Liver (tissue), 9 donors: Measurements from ENCODE around the gene SOX18. TPM values are rescaled to one million over a fixed set of nuclear protein-coding genes. Genes with fewer than 3 reads are reported as not detected.
A peak's percentile ranks its signal among the peaks of the same experiment; 100 is the strongest.

Experiments
- DNase-seq: peaks from one replicate; pipeline ENCODE4 v3.0.0-alpha.2; 2017; ENCODE audit warnings: low spot score
- H3K27ac ChIP-seq, 2 donors: one replicate each; pipeline ENCODE4 v1.7.0; 2013; ENCODE audit warnings: inconsistent platforms in 2 of 2, low read length in 2 of 2, control low read depth in 1 of 2, low read depth in 1 of 2, mild to moderate bottlenecking in 1 of 2
- H3K27me3 ChIP-seq, 4 donors: one replicate each; pipeline versions ENCODE4 v1.6.1 to v1.7.0; 2013; ENCODE audit warnings: low read length in 3 of 4, inconsistent platforms in 1 of 4, mild to moderate bottlenecking in 1 of 4, moderate library complexity in 1 of 4; ENCODE audit not compliant: control insufficient read depth in 4 of 4, insufficient read depth in 4 of 4
- H3K36me3 ChIP-seq, 4 donors: one replicate each; pipeline versions ENCODE4 v1.6.1 to v1.7.0; 2013; ENCODE audit warnings: low read length in 3 of 4, mild to moderate bottlenecking in 3 of 4, low read depth in 1 of 4, moderate library complexity in 1 of 4; ENCODE audit not compliant: control insufficient read depth in 4 of 4, insufficient read depth in 3 of 4
- H3K4me1 ChIP-seq, 4 donors: one replicate each; pipeline versions ENCODE4 v1.6.1 to v1.7.0; 2013; ENCODE audit warnings: low read length in 3 of 4, mild to moderate bottlenecking in 3 of 4, moderate library complexity in 1 of 4; ENCODE audit not compliant: control insufficient read depth in 4 of 4, insufficient read depth in 4 of 4
- H3K4me3 ChIP-seq, 3 donors: one replicate each; pipeline versions ENCODE4 v1.6.1 to v1.7.0; 2013; ENCODE audit warnings: low read length in 3 of 3, control low read depth in 1 of 3, low read depth in 1 of 3, mild to moderate bottlenecking in 1 of 3
- H3K9ac ChIP-seq, 2 donors: one replicate each; pipeline ENCODE4 v1.7.0; 2013; ENCODE audit warnings: low read length in 2 of 2, mild to moderate bottlenecking in 2 of 2, moderate library complexity in 2 of 2, control low read depth in 1 of 2, low read depth in 1 of 2
- H3K9me3 ChIP-seq, 4 donors: one replicate each; pipeline versions ENCODE4 v1.6.1 to v1.7.0; 2013; ENCODE audit warnings: low read length in 3 of 4; ENCODE audit not compliant: control insufficient read depth in 4 of 4
- ATF3 ChIP-seq: IDR thresholded peaks from 2 replicates; pipeline ENCODE4 v1.6.1; 2016; ENCODE audit warnings: antibody characterized with exemption
- CTCF ChIP-seq: fragments of 150-350 bp; IDR thresholded peaks from 2 replicates; pipeline ENCODE4 v1.5.1; 2017; ENCODE audit warnings: improper control_type of control experiment, low read depth, low read length; ENCODE audit not compliant: missing input control
- EGR1 ChIP-seq, 2 donors: IDR thresholded peaks; 2 replicates each; pipeline ENCODE4 v1.6.1; 2016 to 2018; ENCODE audit warnings: antibody characterized with exemption in 2 of 2, low read depth in 2 of 2
- FOXA1 ChIP-seq: IDR thresholded peaks from 2 replicates; pipeline ENCODE4 v1.6.1; 2016; ENCODE audit warnings: antibody characterized with exemption
- FOXA2 ChIP-seq: IDR thresholded peaks from 2 replicates; pipeline ENCODE4 v1.6.1; 2016; ENCODE audit warnings: antibody characterized with exemption
- GABPA ChIP-seq, 2 donors: IDR thresholded peaks in 1 of 2; conservative IDR thresholded peaks in 1 of 2; 2 replicates each; pipeline ENCODE4 v1.6.1; 2016; ENCODE audit warnings: antibody characterized with exemption in 2 of 2, mild to moderate bottlenecking in 1 of 2, moderate library complexity in 1 of 2
- HNF4A ChIP-seq, 2 donors: conservative IDR thresholded peaks; 2 replicates each; pipeline ENCODE4 v1.6.1; 2016; ENCODE audit warnings: antibody characterized with exemption in 2 of 2, mild to moderate bottlenecking in 2 of 2
- HNF4G ChIP-seq: IDR thresholded peaks from 2 replicates; pipeline ENCODE4 v1.6.1; 2016; ENCODE audit warnings: antibody characterized with exemption
- JUND ChIP-seq, 2 donors: IDR thresholded peaks; 2 replicates each; pipeline ENCODE4 v1.6.1; 2016; ENCODE audit warnings: antibody characterized with exemption in 2 of 2
- MAX ChIP-seq: IDR thresholded peaks from 2 replicates; pipeline ENCODE4 v1.6.1; 2016; ENCODE audit warnings: antibody characterized with exemption
- NR2F2 ChIP-seq: IDR thresholded peaks from 2 replicates; pipeline ENCODE4 v1.6.1; 2016; ENCODE audit warnings: antibody characterized with exemption
- RAD21 ChIP-seq, 2 donors: IDR thresholded peaks; 2 replicates each; pipeline ENCODE4 v1.6.1; 2016; ENCODE audit warnings: antibody characterized with exemption in 2 of 2, mild to moderate bottlenecking in 2 of 2
- REST ChIP-seq: IDR thresholded peaks from 2 replicates; pipeline ENCODE4 v1.6.1; 2016; ENCODE audit warnings: antibody characterized with exemption, mild to moderate bottlenecking
- RXRA ChIP-seq, 2 donors: IDR thresholded peaks; 2 replicates each; pipeline ENCODE4 v1.6.1; 2017 to 2018; ENCODE audit warnings: antibody characterized with exemption in 2 of 2, mild to moderate bottlenecking in 1 of 2
- SP1 ChIP-seq: IDR thresholded peaks from 2 replicates; pipeline ENCODE4 v1.6.1; 2018; ENCODE audit warnings: antibody characterized with exemption, mild to moderate bottlenecking
- TAF1 ChIP-seq: conservative IDR thresholded peaks from 2 replicates; pipeline ENCODE4 v1.6.1; 2016; ENCODE audit warnings: antibody characterized with exemption, mild to moderate bottlenecking
- YY1 ChIP-seq: IDR thresholded peaks from 2 replicates; pipeline ENCODE4 v1.6.1; 2016; ENCODE audit warnings: antibody characterized with exemption, mild to moderate bottlenecking
- ZBTB33 ChIP-seq: IDR thresholded peaks from 2 replicates; pipeline ENCODE4 v1.6.1; 2016; ENCODE audit warnings: antibody characterized with exemption
- WGBS: extraction: QIAGEN DNeasy Blood & Tissue Kit; methylation state at CpG from one replicate; pipeline ENCODE4 v1.1.7; 2013; 5-methylcytosine and 5-hydroxymethylcytosine counted together
- polyA plus RNA-seq, 2 donors: library from polyadenylated mRNA; stranded (reverse) in 1 of 2; unstranded in 1 of 2; fragments of 200-250 nt in 1 of 2; fragments of >200 nt in 1 of 2; fragmentation: Nextera tagmentation in 1 of 2; extraction: Ambion mirVana in 1 of 2; gene quantifications; one replicate each; pipeline versions ENCODE4 v1.2.1 to v1.2.3, GENCODE V29; 2013 to 2015
- total RNA-seq, 2 donors: library from RNA; depleted of rRNA; stranded (reverse); fragments of >200 nt; gene quantifications; one replicate each; pipeline ENCODE4 v1.2.3, GENCODE V29; 2014
- donor health status: healthy.
- donor health status: healthy.
- donor health status: healthy.
- donor health status: healthy.
- donor health status: healthy.

Gene SOX18
- total and polyA plus RNA-seq, 4 donors, result 1.1 to 5.8 (median 2.6) TPM

GRCh38 chr20:64062596-64063388 lies 13.4 kb upstream of the SOX18 start, which contains the start of gene TCEA2:
Gene TCEA2, plus strand, starts transcription at chr20:64063198. Its CDS starts 115 bp downstream, at chr20:64063313.
- DNase-seq, result peak; percentile 95
- peak in 1 of 2 donors; percentile 79 for TF ChIP-seq GABPA (IDR thresholded peaks at IDR 0.05 in 1 of 2, conservative IDR thresholded peaks at IDR 0.05 in 1 of 2)
- peak in 1 of 2 donors; percentile 21 for TF ChIP-seq HNF4A (conservative IDR thresholded peaks at IDR 0.05)
- no peak for TF ChIP-seq ZBTB33
- TF ChIP-seq MAX, result peak; percentile 51
- TF ChIP-seq YY1, result peak; percentile 61
- TF ChIP-seq RXRA (IDR thresholded peaks at IDR 0.05), result peak; percentile 13 to 15
- Histone ChIP-seq H3K36me3 (no peaks in the 10 kb centered on the region), H3K9me3 (no peaks in the 10 kb centered on the region), H3K27ac (peak within 1 kb of the TSS; percentile 64 to 74), H3K4me3 (peak within 1 kb of the TSS; percentile 71 to 89 (median 83)), H3K27me3 (no peaks in the 10 kb centered on the region), H3K9ac (peak within 1 kb of the TSS; percentile 52 to 85), H3K4me1 (peaks cover 27 to 61% (median 55%) of the 10 kb centered on the region in 4 donors)
- 8% methylated on average over 85 of the region's 85 CpGs for WGBS

- 71% methylated on average over 5 of the region's 5 CpGs for WGBS
- Histone ChIP-seq H3K4me3 (peak overlapping the region in 2 of 3 donors; percentile 83 to 89), H3K36me3 (no peaks in the 10 kb centered on the region), H3K4me1 (peaks cover 27 to 62% (median 53%) of the 10 kb centered on the region in 4 donors), H3K27ac (no peak overlapping the region), H3K27me3 (no peaks in the 10 kb centered on the region), H3K9ac (no peak overlapping the region), H3K9me3 (no peaks in the 10 kb centered on the region)
- no peak for TF ChIP-seq FOXA1
- no peak for TF ChIP-seq ATF3
- no peak for TF ChIP-seq REST
- TF ChIP-seq CTCF, result no peak
- no peak for TF ChIP-seq NR2F2
- no peak for TF ChIP-seq JUND (IDR thresholded peaks at IDR 0.05)
- no peak for TF ChIP-seq HNF4G
- no peak for TF ChIP-seq GABPA (IDR thresholded peaks at IDR 0.05 in 1 of 2, conservative IDR thresholded peaks at IDR 0.05 in 1 of 2)
- TF ChIP-seq TAF1, result no peak
- no peak for TF ChIP-seq FOXA2
- TF ChIP-seq RXRA (IDR thresholded peaks at IDR 0.05), result no peak
- no peak for TF ChIP-seq MAX
- no peak for TF ChIP-seq RAD21 (IDR thresholded peaks at IDR 0.05)
- no peak for TF ChIP-seq YY1
- TF ChIP-seq EGR1 (IDR thresholded peaks at IDR 0.05; ENCODE audit: low read depth in 2 of 2), result no peak
- no peak for TF ChIP-seq HNF4A (conservative IDR thresholded peaks at IDR 0.05)
- TF ChIP-seq SP1, result no peak
- no peak for TF ChIP-seq ZBTB33
- no peak for DNase-seq
Observed at GRCh38 chr20:64062276-64062595, 12.8 kb upstream of the SOX18 start.
